Measurements from ENCODE around the gene CITED2.

DNA sequence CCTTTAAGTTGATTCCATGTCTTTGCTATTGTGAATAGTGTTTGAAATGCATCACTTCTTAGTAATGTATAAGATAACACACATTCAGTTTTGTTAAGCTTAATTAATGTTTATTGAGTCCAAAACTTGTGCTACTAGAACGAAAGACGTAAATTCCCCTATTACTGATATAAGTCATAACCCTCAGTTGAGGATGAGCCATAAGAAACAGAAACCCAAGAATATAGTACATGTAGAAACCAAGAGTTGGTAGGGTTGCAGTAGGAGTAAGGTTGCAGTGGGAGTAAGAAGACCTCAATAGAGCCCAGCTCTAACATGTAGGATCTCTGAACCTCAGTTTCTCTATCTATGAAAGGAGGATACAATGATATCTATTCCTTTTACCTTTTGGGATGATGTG lies 19.3 kb downstream of the CITED2 start:
- no peak for TF ChIP-seq EZH2phosphoT487 (IDR thresholded peaks at IDR 0.05)
- TF ChIP-seq, protein P1, sequence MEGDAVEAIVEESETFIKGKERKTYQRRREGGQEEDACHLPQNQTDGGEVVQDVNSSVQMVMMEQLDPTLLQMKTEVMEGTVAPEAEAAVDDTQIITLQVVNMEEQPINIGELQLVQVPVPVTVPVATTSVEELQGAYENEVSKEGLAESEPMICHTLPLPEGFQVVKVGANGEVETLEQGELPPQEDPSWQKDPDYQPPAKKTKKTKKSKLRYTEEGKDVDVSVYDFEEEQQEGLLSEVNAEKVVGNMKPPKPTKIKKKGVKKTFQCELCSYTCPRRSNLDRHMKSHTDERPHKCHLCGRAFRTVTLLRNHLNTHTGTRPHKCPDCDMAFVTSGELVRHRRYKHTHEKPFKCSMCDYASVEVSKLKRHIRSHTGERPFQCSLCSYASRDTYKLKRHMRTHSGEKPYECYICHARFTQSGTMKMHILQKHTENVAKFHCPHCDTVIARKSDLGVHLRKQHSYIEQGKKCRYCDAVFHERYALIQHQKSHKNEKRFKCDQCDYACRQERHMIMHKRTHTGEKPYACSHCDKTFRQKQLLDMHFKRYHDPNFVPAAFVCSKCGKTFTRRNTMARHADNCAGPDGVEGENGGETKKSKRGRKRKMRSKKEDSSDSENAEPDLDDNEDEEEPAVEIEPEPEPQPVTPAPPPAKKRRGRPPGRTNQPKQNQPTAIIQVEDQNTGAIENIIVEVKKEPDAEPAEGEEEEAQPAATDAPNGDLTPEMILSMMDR (IDR thresholded peaks at IDR 0.05) = no peak

All from neural progenitor cell (in vitro differentiated cells).